Heart right ventricle (tissue), 16 donors: ENCODE results near the gene ORMDL2. TPM values are rescaled to one million over a fixed set of nuclear protein-coding genes. Genes with fewer than 3 reads are reported as not detected.

Experiments used
- ATAC-seq, 8 donors: fragments of 200-7000 bp; cut with Tn5 transposase; one replicate each; pipeline ENCODE4 v1.9.1; 2020; ENCODE audit warnings: mild to moderate bottlenecking in 8 of 8, moderate library complexity in 8 of 8, moderate number of reproducible peaks in 1 of 8
- DNase-seq, 2 donors: peaks; one replicate each; pipeline ENCODE4 v3.0.0-alpha.2; 2020
- H3K27ac ChIP-seq, 10 donors: fragments of 200-600 bp; sonication (generic) in 2 of 10; one replicate each; pipeline versions ENCODE4 v1.5.0 to v1.8.0; 2020 to 2022; ENCODE audit warnings: mild to moderate bottlenecking in 3 of 10
- H3K27me3 ChIP-seq, 7 donors: fragments of 200-600 bp; one replicate each; pipeline ENCODE4 v1.8.0; 2021 to 2022; ENCODE audit warnings: mild to moderate bottlenecking in 2 of 7
- H3K36me3 ChIP-seq, 9 donors: fragments of 200-600 bp; sonication (generic) in 1 of 9; one replicate each; pipeline versions ENCODE4 v1.5.0 to v1.8.0; 2020 to 2022; ENCODE audit warnings: mild to moderate bottlenecking in 2 of 9
- H3K4me1 ChIP-seq, 9 donors: fragments of 200-600 bp; sonication (generic) in 1 of 9; one replicate each; pipeline versions ENCODE4 v1.5.0 to v1.8.0; 2020 to 2022; ENCODE audit warnings: mild to moderate bottlenecking in 4 of 9
- H3K4me3 ChIP-seq, 10 donors: fragments of 200-600 bp; sonication (generic) in 2 of 10; one replicate each; pipeline versions ENCODE4 v1.5.0 to v1.8.0; 2020 to 2022; ENCODE audit warnings: mild to moderate bottlenecking in 7 of 10, moderate library complexity in 2 of 10
- H3K9me3 ChIP-seq, 11 donors: fragments of 200-600 bp in 10 of 11; sonication (generic) in 2 of 11; one replicate each; pipeline versions ENCODE4 v1.5.0 to v1.8.0; 2013 to 2022; ENCODE audit warnings: mild to moderate bottlenecking in 2 of 11, control low read depth in 1 of 11, moderate library complexity in 1 of 11
- WGBS, 2 donors: extraction: QIAGEN DNeasy Blood & Tissue Kit; methylation state at CpG; one replicate each; pipeline ENCODE4 v1.1.7; 2013; ENCODE audit warnings: inconsistent platforms in 1 of 2; 5-methylcytosine and 5-hydroxymethylcytosine counted together
- intact Hi-C, 10 donors: fragments of 100-400 bp; cut with DNase I; formaldehyde crosslinking; loops; one replicate each; pipeline versions ENCODE4 v1.11.1 to v1.14.2; 2022
- polyA plus RNA-seq, 2 donors: library from polyadenylated mRNA; stranded (reverse); fragments of 200-250 nt; gene quantifications; one replicate each; pipeline ENCODE4 v1.2.3, GENCODE V29; 2013
- total RNA-seq, 10 donors: library from RNA; stranded (reverse); fragmentation: NEBNext Ultra II Directional in 3 of 10; extraction: Animal tissue kit (Norgen Biotek cat#: 25700) in 3 of 10; gene quantifications; one replicate each; pipeline versions ENCODE4 v1.2.1 to v1.2.4, GENCODE V29; 2021 to 2023
- TF ChIP-seq, protein P1 (sequence below), 9 donors: fragments of 200-600 bp; sonication (generic) in 2 of 9; IDR thresholded peaks; one replicate each; pipeline versions ENCODE4 v1.5.0 to v1.8.0; 2021 to 2022; ENCODE audit warnings: antibody characterized with exemption in 9 of 9, mild to moderate bottlenecking in 5 of 9, moderate library complexity in 1 of 9
- donor health status: Arrhythmogenic right ventricular cardiomyopathy.
- donor health status: ischemic (EF 13 %, LVEDD 7.1; RV severe dilation, severe dysfunction).
- donor health status: healthy with polysubstance abuse.
- donor health status: DM: no; HTN: yes; CAD: no.
- donor health status: DM: no; HTN: no; CAD: no.
- donor health status: ischemic (EF 25% LVEDD 6.9; RV normal size, moderate dysfunction).
- donor health status: ischemic (EF 25% LVEDD 5.7; RV mildly dilated, moderate dysfunction).
- donor health status: healthy.
- donor health status: DM: yes; HTN: yes; CAD: no.
- donor health status: Ischemic cardiomyopathy.
- donor health status: ischemic (EF 35%, LVEDD 5.7; RV mildly dilated, moderate dysfunction).
- donor health status: nonischemic (EF 11% LVEDD 7.7; RV severe dilation, severe dysfunction).
- donor health status: DM: yes; HTN: yes; CAD: no.
- donor health status: PGD.
- donor health status: ischemic (EF 29% LVEDD 5.4; RV normal size, mild dysfunction).
- donor health status: nonischemic (EF 23%, LVEDD 6.1; RV moderate dilation, normal function).

The ORMDL2 gene
- total and polyA plus RNA-seq, 12 donors: 10.3 to 82.9 (median 18.1) TPM

DNA sequence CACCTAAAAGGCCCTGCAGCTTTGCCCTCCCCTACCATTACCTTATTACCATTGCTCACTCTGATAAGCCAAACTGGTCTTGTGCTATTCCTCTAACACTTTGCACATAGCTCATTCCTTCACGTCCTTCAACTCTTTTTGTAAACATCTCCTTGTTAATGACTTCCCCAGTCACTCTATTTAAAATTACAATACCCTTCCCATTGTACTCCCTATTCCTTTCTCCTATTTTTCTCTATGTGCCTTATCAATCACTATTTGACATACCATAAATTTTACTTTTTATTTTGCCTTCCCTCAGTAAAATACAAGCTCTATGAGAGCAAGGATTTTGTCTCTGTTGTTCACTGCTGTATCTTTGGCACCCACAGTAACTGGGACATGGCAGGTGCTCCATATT lies 5.8 kb upstream of the ORMDL2 start:
- no peak for ATAC-seq
- intact Hi-C loops: loop anchor here in 2 of 10 donors (10.0 kb wide), 2 partner anchors 67 to 157 kb away; partner anchors contain the start of gene GDF11 (in 1 of the 2)
- WGBS, 2 donors: 34 to 39% methylated on average over 1 of the region's 1 CpG

DNA sequence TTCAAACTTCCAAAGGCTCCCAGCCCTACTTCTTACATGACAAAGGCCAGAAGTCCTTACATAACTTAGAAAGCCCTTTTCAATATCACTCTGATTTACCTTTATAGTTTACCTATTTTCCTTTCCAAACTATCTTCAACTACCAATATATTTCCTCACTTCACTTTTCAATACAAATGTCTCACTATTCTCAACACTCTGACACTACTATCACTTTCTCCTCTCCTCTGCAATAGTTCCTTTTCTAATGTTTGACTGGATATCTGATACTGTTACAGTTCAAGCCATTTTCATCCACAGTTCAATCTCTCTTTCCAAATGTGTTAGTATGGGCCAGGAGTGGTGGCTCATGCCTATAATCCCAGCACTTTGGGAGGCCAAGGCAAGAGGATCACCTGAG lies 3.6 kb upstream of the ORMDL2 start:
- Histone ChIP-seq H3K4me1 (peaks cover 4 to 62% (median 45%) of the 10 kb centered on the region in 9 donors), H3K27me3 (no peaks in the 10 kb centered on the region), H3K27ac (no peak overlapping the region), H3K4me3 (no peak overlapping the region), H3K36me3 (peaks cover 0 to 55% (median under 1%) of the 10 kb centered on the region in 9 donors), H3K9me3 (no peaks in the 10 kb centered on the region)
- no peak for DNase-seq
- TF ChIP-seq, protein P1, sequence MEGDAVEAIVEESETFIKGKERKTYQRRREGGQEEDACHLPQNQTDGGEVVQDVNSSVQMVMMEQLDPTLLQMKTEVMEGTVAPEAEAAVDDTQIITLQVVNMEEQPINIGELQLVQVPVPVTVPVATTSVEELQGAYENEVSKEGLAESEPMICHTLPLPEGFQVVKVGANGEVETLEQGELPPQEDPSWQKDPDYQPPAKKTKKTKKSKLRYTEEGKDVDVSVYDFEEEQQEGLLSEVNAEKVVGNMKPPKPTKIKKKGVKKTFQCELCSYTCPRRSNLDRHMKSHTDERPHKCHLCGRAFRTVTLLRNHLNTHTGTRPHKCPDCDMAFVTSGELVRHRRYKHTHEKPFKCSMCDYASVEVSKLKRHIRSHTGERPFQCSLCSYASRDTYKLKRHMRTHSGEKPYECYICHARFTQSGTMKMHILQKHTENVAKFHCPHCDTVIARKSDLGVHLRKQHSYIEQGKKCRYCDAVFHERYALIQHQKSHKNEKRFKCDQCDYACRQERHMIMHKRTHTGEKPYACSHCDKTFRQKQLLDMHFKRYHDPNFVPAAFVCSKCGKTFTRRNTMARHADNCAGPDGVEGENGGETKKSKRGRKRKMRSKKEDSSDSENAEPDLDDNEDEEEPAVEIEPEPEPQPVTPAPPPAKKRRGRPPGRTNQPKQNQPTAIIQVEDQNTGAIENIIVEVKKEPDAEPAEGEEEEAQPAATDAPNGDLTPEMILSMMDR (IDR thresholded peaks at IDR 0.05): no peak
- no peak for ATAC-seq
- intact Hi-C loops: loop anchor here in 2 of 10 donors (10.0 kb wide), 2 partner anchors 69 to 159 kb away; partner anchors contain the start of gene GDF11 (in 1 of the 2)

More for the DNA sequence above, 5.8 kb upstream of the ORMDL2 start:
- H3K36me3 ChIP-seq: peaks cover 0 to 70% (median 15%) of the 10 kb centered on the region in 9 donors
- no peaks in the 10 kb centered on the region for H3K27me3 ChIP-seq
- DNase-seq: no peak
- H3K9me3 ChIP-seq: no peaks in the 10 kb centered on the region
- peaks cover 4 to 58% (median 39%) of the 10 kb centered on the region in 9 donors for H3K4me1 ChIP-seq
- TF ChIP-seq, protein P1 (IDR thresholded peaks at IDR 0.05): no peak
- no peak overlapping the region for H3K4me3 ChIP-seq
- H3K27ac ChIP-seq: no peak overlapping the region

DNA sequence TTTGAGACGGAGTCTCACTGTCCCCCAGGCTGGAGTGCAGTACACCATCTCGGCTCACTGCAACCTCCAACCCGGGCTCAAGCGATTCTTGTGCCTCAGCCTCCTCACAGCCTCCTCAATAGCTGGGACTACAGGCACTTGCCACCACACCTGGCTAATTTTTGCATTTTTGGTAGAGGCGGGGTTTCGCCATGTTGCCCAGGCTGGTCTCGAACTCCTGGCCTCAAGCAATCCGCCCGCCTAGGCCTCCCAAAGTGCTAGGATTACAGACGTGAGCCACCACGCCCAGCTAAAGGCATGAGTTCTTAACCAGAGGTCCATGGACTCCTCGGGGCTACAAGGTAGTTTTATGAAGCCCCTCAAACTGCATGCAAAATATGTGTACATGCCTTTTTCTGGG lies 2.4 kb upstream of the ORMDL2 start:
- Histone ChIP-seq H3K36me3 (peaks cover 0 to 57% (median 6%) of the 10 kb centered on the region in 9 donors), H3K27ac (no peak overlapping the region), H3K9me3 (no peaks in the 10 kb centered on the region), H3K4me3 (peak overlapping the region in 1 of 10 donors; percentile 81), H3K27me3 (no peaks in the 10 kb centered on the region), H3K4me1 (peaks cover 4 to 64% (median 45%) of the 10 kb centered on the region in 9 donors)
- 81 to 86% methylated on average over 12 of the region's 12 CpGs for WGBS, 2 donors
- no peak for ATAC-seq
- TF ChIP-seq, protein P1 (IDR thresholded peaks at IDR 0.05): no peak
- intact Hi-C loops: loop anchor here in 3 of 10 donors (5.0 to 10.0 kb wide), 4 partner anchors 71 to 161 kb away; partner anchors contain the start of genes DGKA (in 1 of the 3) and GDF11 (in 1 of the 3)
- DNase-seq: no peak

DNA sequence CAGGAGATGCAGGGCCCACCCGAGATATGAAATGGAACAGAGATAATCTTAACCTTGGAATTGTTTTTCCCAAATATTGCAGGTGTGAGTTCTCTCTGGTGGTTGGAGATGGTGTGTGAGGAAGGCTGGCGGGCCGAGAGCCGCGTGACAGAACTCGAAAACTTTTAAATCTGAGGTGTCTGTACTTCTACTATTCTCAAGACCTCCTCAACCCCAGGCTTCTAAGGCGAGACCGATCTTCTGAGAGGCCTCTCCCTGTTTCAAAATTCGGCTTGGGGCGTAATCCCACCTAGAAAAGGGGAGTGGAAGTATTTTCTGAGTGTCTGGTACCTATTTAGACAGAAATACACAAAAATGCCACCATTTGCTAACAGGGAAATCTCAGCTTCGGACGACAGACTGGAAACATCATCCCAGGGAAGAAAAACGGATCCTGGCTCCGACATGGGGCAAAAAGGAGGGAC lies 928 bp upstream of the ORMDL2 start:
- no peak for ATAC-seq
- TF ChIP-seq, protein P1 (IDR thresholded peaks at IDR 0.05): no peak
- H3K4me3 ChIP-seq: peak overlapping the region; percentile 39 to 89 (median 75)
- no peak for DNase-seq
- peaks cover 0 to 68% (median 18%) of the 10 kb centered on the region in 9 donors for H3K36me3 ChIP-seq
- no peaks in the 10 kb centered on the region for H3K27me3 ChIP-seq
- H3K27ac ChIP-seq: peak overlapping the region; percentile 30 to 96 (median 84)
- WGBS, 2 donors: 1% methylated on average over 14 of the region's 14 CpGs
- intact Hi-C loops: loop anchor here in 3 of 10 donors (5.0 to 10.0 kb wide), 4 partner anchors 72 to 162 kb away; partner anchors contain the start of genes DGKA (in 1 of the 3) and GDF11 (in 1 of the 3)
- no peaks in the 10 kb centered on the region for H3K9me3 ChIP-seq
- peaks cover 4 to 59% (median 43%) of the 10 kb centered on the region in 9 donors for H3K4me1 ChIP-seq
